Activated CD8-positive, alpha-beta T cell treated with anti-CD3 and anti-CD28 coated beads for 36 hours (primary cell): ENCODE results near the gene PRKCE. TPM values are rescaled to one million over a fixed set of nuclear protein-coding genes. Genes with fewer than 3 reads are reported as not detected.
A peak's percentile ranks its signal among the peaks of the same experiment; 100 is the strongest.
"Not testable (repeated sequence)": the region's sequence is repeated elsewhere in the genome, so short reads cannot be mapped to it uniquely, and the experiment has no call there.

Experiments used
- ATAC-seq: fragments of 200-7000 bp; cut with Tn5 transposase; one replicate; pipeline ENCODE4 v1.10.0; 2021; ENCODE audit warnings: mild to moderate bottlenecking, moderate library complexity
- CTCF ChIA-PET: fragments of 350-600 bp; sonication (Branson Sonifier 250); formaldehyde crosslinking; loops from one replicate; lab custom pipeline; 2021; ENCODE audit warnings: antibody characterized with exemption; lab: Charles Lee
- POLR2A ChIA-PET: fragments of 350-600 bp; sonication (Branson Sonifier 250); formaldehyde crosslinking; loops from one replicate; lab custom pipeline; 2021; ENCODE audit warnings: antibody characterized with exemption; lab: Charles Lee
- DNase-seq: peaks from one replicate; pipeline ENCODE4 v3.0.0-alpha.2; 2020
- H3K27ac Mint-ChIP-seq: one replicate; pipeline ENCODE4 v1.8.0; 2021; ENCODE audit warnings: mild to moderate bottlenecking, mixed read lengths
- H3K27me3 Mint-ChIP-seq: one replicate; pipeline ENCODE4 v1.8.0; 2021; ENCODE audit warnings: mixed read lengths
- H3K36me3 Mint-ChIP-seq: one replicate; pipeline ENCODE4 v1.8.0; 2021; ENCODE audit warnings: low read depth, mixed read lengths
- H3K4me1 Mint-ChIP-seq: one replicate; pipeline ENCODE4 v1.8.0; 2021; ENCODE audit warnings: low read depth, mixed read lengths
- H3K4me3 Mint-ChIP-seq: one replicate; pipeline ENCODE4 v1.8.0; 2021; ENCODE audit warnings: mild to moderate bottlenecking, moderate library complexity, mixed read lengths
- H3K9me3 Mint-ChIP-seq: one replicate; pipeline ENCODE4 v1.8.0; 2021; ENCODE audit warnings: mixed read lengths
- CTCF ChIP-seq: fragments of 200-600 bp; IDR thresholded peaks from one replicate; pipeline ENCODE4 v1.8.0; 2022; ENCODE audit warnings: antibody characterized with exemption, mild to moderate bottlenecking
- intact Hi-C: fragments of 100-400 bp; cut with micrococcal nuclease; formaldehyde crosslinking; loops from one replicate; pipeline ENCODE4 v1.10.0; 2022
- total RNA-seq, 2 experiments: library from RNA; stranded (reverse); gene quantifications; one replicate each; pipeline ENCODE4 v1.2.3, GENCODE V29; 2021

Gene PRKCE
- total RNA-seq, 2 experiments from 2014 or later = 11.5 to 11.9 TPM

GRCh38 chr2:45888167-45888566 is 236.7 kb downstream of the PRKCE start:
- ATAC-seq (no peak), DNase-seq (no peak)
- no peaks in the 10 kb centered on the region for H3K36me3 Mint-ChIP-seq
- ChIA-PET CTCF (interaction anchor here (1.4 kb wide), 1 partner anchor 18 kb away, joined by 5 read pairs; no protein-coding TSS in a partner anchor), POLR2A (no interaction called here)
- H3K9me3 Mint-ChIP-seq = no peaks in the 10 kb centered on the region
- no peak overlapping the region for H3K27ac Mint-ChIP-seq
- peaks cover 33% of the 10 kb centered on the region for H3K4me1 Mint-ChIP-seq
- H3K27me3 Mint-ChIP-seq = no peaks in the 10 kb centered on the region
- TF ChIP-seq CTCF = no peak
- no peak overlapping the region for H3K4me3 Mint-ChIP-seq
- intact Hi-C loops = no loop called here

- ChIA-PET CTCF (interaction anchor here (1.6 kb wide), 1 partner anchor 108 kb away, joined by 4 read pairs; no protein-coding TSS in a partner anchor), POLR2A (no interaction called here)
- intact Hi-C loops = no loop called here
- Mint-ChIP-seq H3K4me3 (no peak overlapping the region), H3K27ac (no peak overlapping the region), H3K4me1 (peaks cover 33% of the 10 kb centered on the region), H3K9me3 (no peaks in the 10 kb centered on the region), H3K36me3 (no peaks in the 10 kb centered on the region), H3K27me3 (no peaks in the 10 kb centered on the region)
- ATAC-seq = no peak
- DNase-seq = no peak
- TF ChIP-seq CTCF = no peak
These were observed 237.2 kb downstream of the PRKCE start for GRCh38 chr2:45888641-45889040.

GRCh38 chr2:45889053-45889452 is 237.6 kb downstream of the PRKCE start:
- no peak overlapping the region for H3K4me3 Mint-ChIP-seq
- ATAC-seq = peak; percentile 96
- no peak overlapping the region for H3K27ac Mint-ChIP-seq
- DNase-seq = peak; percentile 66
- no peaks in the 10 kb centered on the region for H3K9me3 Mint-ChIP-seq
- no peaks in the 10 kb centered on the region for H3K36me3 Mint-ChIP-seq
- peaks cover 33% of the 10 kb centered on the region for H3K4me1 Mint-ChIP-seq
- no peaks in the 10 kb centered on the region for H3K27me3 Mint-ChIP-seq
- ChIA-PET POLR2A (no interaction called here), CTCF (interaction anchor here (0.7 to 1.6 kb wide), 2 partner anchors 12 to 109 kb away, joined by 3 to 4 read pairs; no protein-coding TSS in a partner anchor)
- intact Hi-C loops = no loop called here
- TF ChIP-seq CTCF = no peak

GRCh38 chr2:45889620-45890370 is 238.3 kb downstream of the PRKCE start:
- intact Hi-C loops = no loop called here
- Mint-ChIP-seq H3K27me3 (no peaks in the 10 kb centered on the region), H3K4me3 (no peak overlapping the region), H3K4me1 (peaks cover 33% of the 10 kb centered on the region), H3K27ac (no peak overlapping the region), H3K9me3 (no peaks in the 10 kb centered on the region), H3K36me3 (no peaks in the 10 kb centered on the region)
- TF ChIP-seq CTCF = no peak
- POLR2A ChIA-PET = no interaction called here
- ATAC-seq (peak; percentile 57), DNase-seq (peak; percentile 38)
- CTCF ChIA-PET = interaction anchor here (0.7 to 1.6 kb wide), 5 partner anchors 8 to 109 kb away, joined by 3 to 4 read pairs (median 3); no protein-coding TSS in a partner anchor

GRCh38 chr2:45890371-45890646 is 238.8 kb downstream of the PRKCE start:
- H3K9me3 Mint-ChIP-seq, ATAC-seq, DNase-seq, intact Hi-C loops, H3K36me3 Mint-ChIP-seq, H3K4me3 Mint-ChIP-seq, POLR2A ChIA-PET, H3K27me3 Mint-ChIP-seq, H3K27ac Mint-ChIP-seq: not testable (repeated sequence)
- peaks cover 33% of the 10 kb centered on the region for H3K4me1 Mint-ChIP-seq
- CTCF ChIA-PET = interaction anchor here (0.9 to 1.6 kb wide), 4 partner anchors 8 to 110 kb away, joined by 3 to 4 read pairs (median 4); no protein-coding TSS in a partner anchor
